ENCODE results near the gene GRK5. TPM values are rescaled to one million over a fixed set of nuclear protein-coding genes. Genes with fewer than 3 reads are reported as not detected.

Gene GRK5
- total RNA-seq, 1 experiment from 2014 or later = 58.2 TPM

- no peak overlapping the region for H3K27ac ChIP-seq (ENCODE audit: low read depth, low read length, poor library complexity, severe bottlenecking)
- no peak overlapping the region for H3K4me3 ChIP-seq (ENCODE audit: low read depth, low read length, poor library complexity, severe bottlenecking)
- no peaks in the 10 kb centered on the region for H3K36me3 ChIP-seq (ENCODE audit: insufficient read depth, low read length, poor library complexity, severe bottlenecking)
- CTCF ChIA-PET = no interaction called here
- intact Hi-C loops (cut with micrococcal nuclease; ENCODE audit: unreplicated experiment) = no loop called here
- TF ChIP-seq, protein P1, sequence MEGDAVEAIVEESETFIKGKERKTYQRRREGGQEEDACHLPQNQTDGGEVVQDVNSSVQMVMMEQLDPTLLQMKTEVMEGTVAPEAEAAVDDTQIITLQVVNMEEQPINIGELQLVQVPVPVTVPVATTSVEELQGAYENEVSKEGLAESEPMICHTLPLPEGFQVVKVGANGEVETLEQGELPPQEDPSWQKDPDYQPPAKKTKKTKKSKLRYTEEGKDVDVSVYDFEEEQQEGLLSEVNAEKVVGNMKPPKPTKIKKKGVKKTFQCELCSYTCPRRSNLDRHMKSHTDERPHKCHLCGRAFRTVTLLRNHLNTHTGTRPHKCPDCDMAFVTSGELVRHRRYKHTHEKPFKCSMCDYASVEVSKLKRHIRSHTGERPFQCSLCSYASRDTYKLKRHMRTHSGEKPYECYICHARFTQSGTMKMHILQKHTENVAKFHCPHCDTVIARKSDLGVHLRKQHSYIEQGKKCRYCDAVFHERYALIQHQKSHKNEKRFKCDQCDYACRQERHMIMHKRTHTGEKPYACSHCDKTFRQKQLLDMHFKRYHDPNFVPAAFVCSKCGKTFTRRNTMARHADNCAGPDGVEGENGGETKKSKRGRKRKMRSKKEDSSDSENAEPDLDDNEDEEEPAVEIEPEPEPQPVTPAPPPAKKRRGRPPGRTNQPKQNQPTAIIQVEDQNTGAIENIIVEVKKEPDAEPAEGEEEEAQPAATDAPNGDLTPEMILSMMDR (conservative IDR thresholded peaks at IDR 0.05; ENCODE audit: low read depth, low read length) = no peak
- BruUV-seq (replicated peaks) = no TSS peak
- peaks cover 22% of the 10 kb centered on the region for H3K27me3 ChIP-seq (replicated peaks; ENCODE audit: insufficient read depth, low read depth, low read length, poor library complexity)
- POLR2A ChIA-PET (ENCODE audit: low non-redundant PET) = no interaction called here
- no peaks in the 10 kb centered on the region for H3K4me1 ChIP-seq (ENCODE audit: insufficient read depth, low read length, poor library complexity, severe bottlenecking)
- DNase-seq (ENCODE audit: low spot score) = no peak
- H3K9me3 ChIP-seq (ENCODE audit: low read depth, low read length, poor library complexity, severe bottlenecking) = no peaks in the 10 kb centered on the region
These were observed 266.4 kb downstream of the GRK5 start for GRCh38 chr10:119473771-119474170.

- no TSS peak for BruUV-seq (replicated peaks)
- no peaks in the 10 kb centered on the region for H3K9me3 ChIP-seq (ENCODE audit: low read depth, low read length, poor library complexity, severe bottlenecking)
- no peak overlapping the region for H3K27ac ChIP-seq (ENCODE audit: low read depth, low read length, poor library complexity, severe bottlenecking)
- H3K4me3 ChIP-seq (ENCODE audit: low read depth, low read length, poor library complexity, severe bottlenecking) = no peak overlapping the region
- TF ChIP-seq EZH2 (IDR thresholded peaks at IDR 0.05; ENCODE audit: borderline replicate concordance, low read depth, low read length, poor library complexity, severe bottlenecking) = no peak
- TF ChIP-seq, protein P1 (conservative IDR thresholded peaks at IDR 0.05; ENCODE audit: low read depth, low read length) = no peak
- ChIA-PET CTCF (no interaction called here), POLR2A (ENCODE audit: low non-redundant PET) (no interaction called here)
- peaks cover 22% of the 10 kb centered on the region for H3K27me3 ChIP-seq (replicated peaks; ENCODE audit: insufficient read depth, low read depth, low read length, poor library complexity)
- DNase-seq (ENCODE audit: low spot score) = no peak
- H3K4me1 ChIP-seq (ENCODE audit: insufficient read depth, low read length, poor library complexity, severe bottlenecking) = peaks cover 6% of the 10 kb centered on the region
- intact Hi-C loops (cut with micrococcal nuclease; ENCODE audit: unreplicated experiment) = no loop called here
- no peaks in the 10 kb centered on the region for H3K36me3 ChIP-seq (ENCODE audit: insufficient read depth, low read length, poor library complexity, severe bottlenecking)
These were observed 267.2 kb downstream of the GRK5 start for GRCh38 chr10:119474606-119475005.

DNA sequence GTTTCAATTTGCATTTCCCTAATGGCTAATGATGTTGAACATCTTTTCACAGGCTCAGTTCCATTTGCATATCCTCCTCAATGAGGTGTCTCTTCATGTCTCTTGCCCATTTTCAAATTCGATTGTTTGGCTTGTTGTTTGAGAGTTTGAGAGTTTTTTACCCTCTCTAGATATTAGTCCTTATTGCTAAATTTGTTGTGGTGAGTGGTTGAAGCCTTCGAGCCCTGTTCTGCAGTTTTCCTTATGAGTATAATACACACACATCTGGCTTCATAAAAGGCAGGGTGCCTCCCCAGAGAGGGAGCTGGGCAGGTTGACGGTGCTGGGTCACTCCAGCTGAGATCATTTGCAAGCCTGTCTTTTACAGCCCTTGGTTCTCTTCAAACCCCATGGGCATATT is 270.1 kb downstream of the GRK5 start:
- no peak overlapping the region for H3K27ac ChIP-seq (ENCODE audit: low read depth, low read length, poor library complexity, severe bottlenecking)
- H3K36me3 ChIP-seq (ENCODE audit: insufficient read depth, low read length, poor library complexity, severe bottlenecking) = no peaks in the 10 kb centered on the region
- peaks cover 6% of the 10 kb centered on the region for H3K27me3 ChIP-seq (replicated peaks; ENCODE audit: insufficient read depth, low read depth, low read length, poor library complexity)
- no TSS peak for BruUV-seq (replicated peaks)
- POLR2A ChIA-PET (ENCODE audit: low non-redundant PET) = no interaction called here
- intact Hi-C loops (cut with micrococcal nuclease; ENCODE audit: unreplicated experiment) = no loop called here
- H3K4me1 ChIP-seq (ENCODE audit: insufficient read depth, low read length, poor library complexity, severe bottlenecking) = peaks cover 13% of the 10 kb centered on the region
- TF ChIP-seq, protein P1 (conservative IDR thresholded peaks at IDR 0.05; ENCODE audit: low read depth, low read length) = no peak
- no peak for TF ChIP-seq EZH2 (IDR thresholded peaks at IDR 0.05; ENCODE audit: borderline replicate concordance, low read depth, low read length, poor library complexity, severe bottlenecking)
- DNase-seq (ENCODE audit: low spot score) = no peak
- H3K4me3 ChIP-seq (ENCODE audit: low read depth, low read length, poor library complexity, severe bottlenecking) = no peak overlapping the region
- CTCF ChIA-PET = no interaction called here
- H3K9me3 ChIP-seq (ENCODE audit: low read depth, low read length, poor library complexity, severe bottlenecking) = no peaks in the 10 kb centered on the region
